K562 (cell line): ENCODE measurements around the gene ZSWIM3. TPM values are rescaled to one million over a fixed set of nuclear protein-coding genes. Genes with fewer than 3 reads are reported as not detected.

Experiments used
- ELF1 ChIP-seq: fragments of 200-800 bp; sonication (Bioruptor generic); IDR thresholded peaks from 2 replicates; pipeline ENCODE4 v1.6.1; 2016; ENCODE audit warnings: missing genetic modification characterization, missing compliant biosample characterization
- ETV1 ChIP-seq: fragments of 450-650 bp; conservative IDR thresholded peaks from 2 replicates; pipeline ENCODE4 v1.6.1; 2016; ENCODE audit warnings: missing genetic modification characterization, control low read depth, low read depth, missing compliant biosample characterization
- HNRNPLL ChIP-seq: fragments of 200-400 bp; formaldehyde crosslinking; IDR thresholded peaks from 2 replicates; pipeline ENCODE4 v1.6.1; 2017; ENCODE audit warnings: low read length, low read depth, mild to moderate bottlenecking; ENCODE audit not compliant: poor library complexity, severe bottlenecking
- KAT8 ChIP-seq: fragments of 450-650 bp; IDR thresholded peaks from 2 replicates; pipeline ENCODE4 v1.6.1; 2016; ENCODE audit warnings: low read depth, mild to moderate bottlenecking
- MGA ChIP-seq: fragments of 450-650 bp; IDR thresholded peaks from 2 replicates; pipeline ENCODE4 v1.6.1; 2016; ENCODE audit warnings: mild to moderate bottlenecking, moderate library complexity
- PTBP1 ChIP-seq: fragments of 200-400 bp; formaldehyde crosslinking; IDR thresholded peaks from 2 replicates; pipeline ENCODE4 v1.6.1; 2017; ENCODE audit warnings: low read depth, low read length
- TGIF2 ChIP-seq: sonication (generic); formaldehyde crosslinking; IDR thresholded peaks from 2 replicates; pipeline ENCODE4 v1.8.1; 2022; ENCODE audit warnings: mild to moderate bottlenecking, missing genetic modification reagents, moderate library complexity
- ZNF124 ChIP-seq: sonication (generic); formaldehyde crosslinking; IDR thresholded peaks from 2 replicates; pipeline ENCODE4 v1.8.1; 2022; ENCODE audit warnings: missing genetic modification reagents
- ZNF3 ChIP-seq: fragments of 250-450 bp; sonication (Bioruptor Pico); IDR thresholded peaks from 2 replicates; pipeline ENCODE4 v1.5.0; 2021; ENCODE audit warnings: mild to moderate bottlenecking, moderate library complexity
- ZNF699 ChIP-seq: fragments of 250-450 bp; sonication (Bioruptor Pico); IDR thresholded peaks from 2 replicates; pipeline ENCODE4 v1.8.0; 2021; ENCODE audit warnings: mild to moderate bottlenecking, moderate library complexity; ENCODE audit not compliant: insufficient replicate concordance
- polyA plus RNA-seq, 8 experiments: library from polyadenylated mRNA; depleted of rRNA in 4 of 8; stranded (reverse) in 5 of 8; unstranded in 3 of 8; fragments of >200 nt; fragmentation: Nextera tagmentation in 2 of 8; fragmentation: Illumina TruSeq in 1 of 8; extraction: Ambion mirVana in 2 of 8; extraction: Trizol in 1 of 8; gene quantifications; 2 replicates each; pipeline versions ENCODE4 v1.2.1 to v1.2.3, GENCODE V29; 2011 to 2014; ENCODE audit warnings: inconsistent platforms in 1 of 8, missing spikeins in 1 of 8
- total RNA-seq, 7 experiments: library from RNA; depleted of rRNA in 6 of 7; stranded (reverse); fragments of >200 nt in 6 of 7; fragmentation: Illumina TruSeq in 2 of 7; extraction: Trizol in 2 of 7; gene quantifications; 2 replicates each; pipeline versions ENCODE4 v1.2.1 to v1.2.3, GENCODE V29; 2011 to 2021; ENCODE audit warnings: low replicate concordance in 1 of 7

Gene ZSWIM3
- total and polyA plus RNA-seq, 9 of the 15 experiments (the other 6 are each of a cell fraction or from before 2014, with no cell fraction given), result 1.7 to 4.3 (median 2.9) TPM

- no peak; the same call in 1 of the 2 replicates for TF ChIP-seq MGA
- TF ChIP-seq PTBP1, result no peak
- no peak for TF ChIP-seq HNRNPLL
- TF ChIP-seq KAT8, result no peak
- no peak for TF ChIP-seq TGIF2
- TF ChIP-seq ZNF124 (CRISPR knock-in tag), result no peak
- TF ChIP-seq ETV1, result peak; percentile 94
- TF ChIP-seq ELF1 (tag), result peak; percentile 51; the same call in 1 of the 2 replicates
- no peak for TF ChIP-seq ZNF3 (CRISPR knock-in tag)
- no peak for TF ChIP-seq ZNF699
- TF ChIP-seq, all 486 proteins: peak for 105
Measured at GRCh38 chr20:45910670-45911485, 53.5 kb downstream of the ZSWIM3 start (continued).
